HCT116 (cell line): ENCODE data around the gene OR7C1. TPM values are rescaled to one million over a fixed set of nuclear protein-coding genes. Genes with fewer than 3 reads are reported as not detected.

ENCODE experiments used
- ATAC-seq: fragments of 200-7000 bp; cut with Tn5 transposase; 2 replicates; pipeline ENCODE4 v1.9.1; 2020; ENCODE audit warnings: mild to moderate bottlenecking, moderate library complexity
- BruUV-seq: library from RNA; stranded (reverse); fragments of 400-500 nt; replicated peaks from 2 replicates; lab custom pipeline; 2021; lab: Mats Ljungman, UMichigan
- CTCF ChIA-PET: fragments of 300-600 bp; sonication (Branson Sonifier 250); formaldehyde crosslinking; loops from one replicate; lab custom pipeline; 2021; ENCODE audit warnings: antibody characterized with exemption; lab: Charles Lee
- POLR2A ChIA-PET: fragments of 300-600, 350-600 bp; sonication (Branson Sonifier 250); formaldehyde crosslinking; loops from one replicate; lab custom pipeline; 2021; ENCODE audit warnings: antibody characterized with exemption; lab: Charles Lee
- RAD21 ChIA-PET, 2 experiments: fragments of 300-600 bp; sonication (Branson Sonifier 250); formaldehyde crosslinking; loops; one replicate each; lab custom pipeline; 2023; ENCODE audit warnings: low total read pairs in 2 of 2; ENCODE audit not compliant: uncharacterized antibody in 2 of 2, unreplicated experiment in 2 of 2, low non-redundant PET in 1 of 2; lab: Charles Lee
- DNase-seq: peaks from one replicate; pipeline ENCODE4 v3.0.0-alpha.2; 2010; ENCODE audit warnings: low read depth, low spot score
- H2AFZ ChIP-seq: fragments of 200-600 bp; shearing (Covaris generic), sonication (generic); 2 replicates; pipeline ENCODE4 v1.6.1; 2017; ENCODE audit warnings: low read depth, mixed run types, mixed read lengths, antibody characterized with exemption, low read length; ENCODE audit not compliant: poor library complexity, severe bottlenecking
- H3K27ac ChIP-seq: 2 replicates; pipeline ENCODE4 v1.5.1; 2012; ENCODE audit warnings: low read depth, low read length
- H3K27me3 ChIP-seq: fragments of 200-600 bp; sonication (generic); 2 replicates; pipeline ENCODE4 v1.6.1; 2016; ENCODE audit warnings: mixed run types, low read length, mixed read lengths; ENCODE audit not compliant: insufficient read depth
- H3K36me3 ChIP-seq, 2 experiments: fragments of 200-500 bp in 1 of 2; fragments of 200-600 bp in 1 of 2; sonication (Bioruptor generic) in 1 of 2; sonication (generic) in 1 of 2; 2 replicates each; pipeline versions ENCODE4 v1.5.1 to v1.6.1; 2014 to 2016; ENCODE audit warnings: low read length in 2 of 2, inconsistent platforms in 1 of 2, mixed read lengths in 1 of 2, mixed run types in 1 of 2; ENCODE audit not compliant: insufficient read depth in 2 of 2, control insufficient read depth in 1 of 2
- H3K4me1 ChIP-seq, 2 experiments: fragments of 200-600 bp in 1 of 2; sonication (generic) in 1 of 2; 2 replicates each; pipeline versions ENCODE4 v1.5.1 to v1.6.1; 2012 to 2017; ENCODE audit warnings: low read length in 2 of 2, inconsistent platforms in 1 of 2, mild to moderate bottlenecking in 1 of 2, mixed read lengths in 1 of 2, mixed run types in 1 of 2, moderate library complexity in 1 of 2; ENCODE audit not compliant: insufficient read depth in 2 of 2, control insufficient read depth in 1 of 2
- H3K4me2 ChIP-seq: fragments of 200-600 bp; sonication (generic); 2 replicates; pipeline ENCODE4 v1.6.1; 2017; ENCODE audit warnings: mixed run types, low read length, mixed read lengths
- H3K4me3 ChIP-seq, 2 experiments: fragments of 200-600 bp in 1 of 2; sonication (generic) in 1 of 2; replicated peaks in 1 of 2; 2 replicates each; pipeline ENCODE4 v1.5.1; 2011 to 2016; ENCODE audit warnings: low read length in 2 of 2, control low read depth in 1 of 2, low read depth in 1 of 2, mild to moderate bottlenecking in 1 of 2, mixed read lengths in 1 of 2, mixed run types in 1 of 2
- H3K79me2 ChIP-seq: fragments of 200-600 bp; sonication (generic); 2 replicates; pipeline ENCODE4 v1.6.1; 2017; ENCODE audit warnings: mild to moderate bottlenecking, mixed run types, low read length, moderate library complexity, mixed read lengths; ENCODE audit not compliant: insufficient read depth
- H3K9ac ChIP-seq: fragments of 200-600 bp; sonication (generic); 2 replicates; pipeline ENCODE4 v1.6.1; 2016; ENCODE audit warnings: low read length, mixed read lengths
- H3K9me2 ChIP-seq: fragments of 200-600 bp; sonication (generic), shearing (Covaris generic); 2 replicates; pipeline ENCODE4 v1.6.1; 2017; ENCODE audit warnings: mixed run types, mild to moderate bottlenecking, moderate library complexity; ENCODE audit not compliant: insufficient read depth
- H3K9me3 ChIP-seq, 2 experiments: fragments of 200-500 bp in 1 of 2; fragments of 200-600 bp in 1 of 2; sonication (Bioruptor generic) in 1 of 2; sonication (generic) in 1 of 2; 2 replicates each; pipeline ENCODE4 v1.6.1; 2014 to 2017; ENCODE audit warnings: low read length in 2 of 2, mixed read lengths in 2 of 2, inconsistent platforms in 1 of 2, low read depth in 1 of 2, mild to moderate bottlenecking in 1 of 2, mixed run types in 1 of 2, moderate library complexity in 1 of 2; ENCODE audit not compliant: control insufficient read depth in 1 of 2, insufficient read depth in 1 of 2
- H4K20me1 ChIP-seq: fragments of 200-600 bp; sonication (generic), shearing (Covaris generic); 2 replicates; pipeline ENCODE4 v1.6.1; 2017; ENCODE audit warnings: mixed run types, mild to moderate bottlenecking, moderate library complexity; ENCODE audit not compliant: insufficient read depth
- CEBPB ChIP-seq: IDR thresholded peaks from 2 replicates; pipeline ENCODE4 v1.6.1; 2012; ENCODE audit warnings: low read depth
- EGR1 ChIP-seq: IDR thresholded peaks from 2 replicates; pipeline ENCODE4 v1.6.1; 2012; ENCODE audit warnings: low read depth
- EZH2 ChIP-seq: fragments of 200-600 bp; sonication (generic); IDR thresholded peaks from 2 replicates; pipeline ENCODE4 v1.6.1; 2017; ENCODE audit warnings: antibody characterized with exemption, mixed run types
- JUND ChIP-seq: IDR thresholded peaks from 2 replicates; pipeline ENCODE4 v1.6.1; 2012
- MAX ChIP-seq: IDR thresholded peaks from 2 replicates; pipeline ENCODE4 v1.6.1; 2012
- POLR2AphosphoS5 ChIP-seq: IDR thresholded peaks from 2 replicates; pipeline ENCODE4 v1.6.1; 2011; ENCODE audit warnings: mild to moderate bottlenecking, low read depth, low read length, moderate library complexity
- RAD21 ChIP-seq: IDR thresholded peaks from 2 replicates; pipeline ENCODE4 v1.6.1; 2012; ENCODE audit warnings: low read depth, mild to moderate bottlenecking
- SP1 ChIP-seq: IDR thresholded peaks from 2 replicates; pipeline ENCODE4 v1.6.1; 2012; ENCODE audit warnings: low read depth
- SRF ChIP-seq: IDR thresholded peaks from 2 replicates; pipeline ENCODE4 v1.6.1; 2012; ENCODE audit warnings: low read depth
- TCF7L2 ChIP-seq: IDR thresholded peaks from 2 replicates; pipeline ENCODE4 v1.7.0; 2011; ENCODE audit warnings: borderline replicate concordance, inconsistent platforms; ENCODE audit not compliant: insufficient read depth, insufficient read length; ENCODE audit errors: extremely low read depth
- YY1 ChIP-seq: IDR thresholded peaks from 2 replicates; pipeline ENCODE4 v1.6.1; 2011; ENCODE audit warnings: low read length, low read depth, moderate library complexity, mild to moderate bottlenecking; ENCODE audit not compliant: insufficient replicate concordance; ENCODE audit errors: extremely low read depth
- intact Hi-C: fragments of 100-400 bp; cut with micrococcal nuclease; formaldehyde crosslinking; loops from 2 replicates; pipeline ENCODE4 v1.10.0; 2022
- total RNA-seq: library from RNA; stranded (reverse); gene quantifications from one replicate; pipeline ENCODE4 v1.2.1, GENCODE V29; 2021; ENCODE audit not compliant: unreplicated experiment
- TF ChIP-seq, protein P1 (sequence below): IDR thresholded peaks from 2 replicates; pipeline ENCODE4 v1.6.1; 2011; ENCODE audit warnings: mild to moderate bottlenecking, low read length, moderate library complexity; ENCODE audit not compliant: insufficient replicate concordance; ENCODE audit errors: extremely low read depth
- TF ChIP-seq, protein P2 (sequence below): IDR thresholded peaks from 2 replicates; pipeline ENCODE4 v1.6.1; 2012

Gene OR7C1
- total RNA-seq, 1 experiment from 2014 or later: not detected

GRCh38 chr19:14770944-14771839 is 63.8 kb downstream of the OR7C1 start:
- Histone ChIP-seq H3K9me3 (no peaks in the 10 kb centered on the region), H3K9me2 (no peaks in the 10 kb centered on the region), H3K4me1 (peaks cover 2 to 3% of the 10 kb centered on the region in 2 experiments; a peak in 2 of 4 replicates), H3K27ac (no peak overlapping the region), H4K20me1 (no peaks in the 10 kb centered on the region), H3K4me3 (no peak overlapping the region), H3K9ac (no peak overlapping the region), H2AFZ (no peak overlapping the region), H3K79me2 (0 out of 2 replicates have a peak, but pooled peaks cover 3% of the 10 kb centered on the region), H3K36me3 (peaks cover 5 to 16% of the 10 kb centered on the region in 2 experiments; a peak in 2 of 4 replicates), H3K4me2 (no peak overlapping the region)
- ChIA-PET RAD21 (no interaction called here), CTCF (interaction anchor here (0.7 kb wide), 1 partner anchor 376 kb away, joined by 4 read pairs; no protein-coding TSS in a partner anchor), POLR2A (no interaction called here)
- no TSS peak for BruUV-seq
- no peak for ATAC-seq
- intact Hi-C loops: no loop called here
- no peak for DNase-seq
- TF ChIP-seq SP1 (no peak), POLR2AphosphoS5 (no peak)
- TF ChIP-seq, protein P1, sequence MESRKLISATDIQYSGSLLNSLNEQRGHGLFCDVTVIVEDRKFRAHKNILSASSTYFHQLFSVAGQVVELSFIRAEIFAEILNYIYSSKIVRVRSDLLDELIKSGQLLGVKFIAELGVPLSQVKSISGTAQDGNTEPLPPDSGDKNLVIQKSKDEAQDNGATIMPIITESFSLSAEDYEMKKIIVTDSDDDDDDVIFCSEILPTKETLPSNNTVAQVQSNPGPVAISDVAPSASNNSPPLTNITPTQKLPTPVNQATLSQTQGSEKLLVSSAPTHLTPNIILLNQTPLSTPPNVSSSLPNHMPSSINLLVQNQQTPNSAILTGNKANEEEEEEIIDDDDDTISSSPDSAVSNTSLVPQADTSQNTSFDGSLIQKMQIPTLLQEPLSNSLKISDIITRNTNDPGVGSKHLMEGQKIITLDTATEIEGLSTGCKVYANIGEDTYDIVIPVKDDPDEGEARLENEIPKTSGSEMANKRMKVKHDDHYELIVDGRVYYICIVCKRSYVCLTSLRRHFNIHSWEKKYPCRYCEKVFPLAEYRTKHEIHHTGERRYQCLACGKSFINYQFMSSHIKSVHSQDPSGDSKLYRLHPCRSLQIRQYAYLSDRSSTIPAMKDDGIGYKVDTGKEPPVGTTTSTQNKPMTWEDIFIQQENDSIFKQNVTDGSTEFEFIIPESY: no peak
- TF ChIP-seq, all 23 proteins: peak for 0
- no peaks in the 10 kb centered on the region for H3K27me3 ChIP-seq

DNA sequence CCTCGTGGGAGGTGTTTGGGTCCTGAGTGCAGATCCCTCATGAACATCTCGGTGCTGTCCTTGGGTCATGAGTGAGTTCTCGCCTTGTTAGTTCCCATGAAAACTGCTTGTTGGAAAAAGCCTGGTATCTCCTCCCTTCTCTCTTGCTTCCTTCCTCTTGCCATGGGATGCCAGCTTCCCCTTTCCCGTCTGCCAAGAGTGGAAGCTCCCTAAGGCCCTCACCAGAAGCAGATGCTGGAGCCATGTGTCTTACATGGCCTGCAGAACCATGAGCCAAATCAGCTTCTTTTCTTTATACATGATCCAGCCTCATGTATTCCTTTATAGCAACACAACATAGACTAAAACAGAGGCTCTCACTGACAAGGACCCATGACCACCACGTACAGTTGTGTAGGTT is 64.8 kb downstream of the OR7C1 start:
- CTCF ChIA-PET: no interaction called here
- H3K36me3 ChIP-seq: peaks cover 5 to 16% of the 10 kb centered on the region in 2 experiments; a peak in 2 of 4 replicates
- H3K9ac ChIP-seq: no peak overlapping the region

More for the DNA sequence above, 64.8 kb downstream of the OR7C1 start:
- Histone ChIP-seq H3K27me3 (no peaks in the 10 kb centered on the region), H2AFZ (no peak overlapping the region), H3K4me3 (no peak overlapping the region), H3K9me3 (no peaks in the 10 kb centered on the region), H3K4me2 (no peak overlapping the region), H3K27ac (no peak overlapping the region), H4K20me1 (no peaks in the 10 kb centered on the region), H3K9me2 (no peaks in the 10 kb centered on the region), H3K79me2 (no peaks in the 10 kb centered on the region), H3K4me1 (peaks cover 0 to under 1% of the 10 kb centered on the region in 2 experiments; a peak in 1 of 4 replicates)
- ChIA-PET POLR2A (no interaction called here), RAD21 (no interaction called here)
- DNase-seq (no peak), ATAC-seq (no peak)
- no peak for TF ChIP-seq JUND
- TF ChIP-seq SRF: no peak
- no peak for TF ChIP-seq YY1
- no peak for TF ChIP-seq CEBPB
- TF ChIP-seq MAX: no peak
- TF ChIP-seq TCF7L2: no peak
- TF ChIP-seq, protein P1: no peak
- TF ChIP-seq, protein P2, sequence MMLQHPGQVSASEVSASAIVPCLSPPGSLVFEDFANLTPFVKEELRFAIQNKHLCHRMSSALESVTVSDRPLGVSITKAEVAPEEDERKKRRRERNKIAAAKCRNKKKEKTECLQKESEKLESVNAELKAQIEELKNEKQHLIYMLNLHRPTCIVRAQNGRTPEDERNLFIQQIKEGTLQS: no peak
- TF ChIP-seq RAD21: no peak
- no peak for TF ChIP-seq EZH2
- no peak for TF ChIP-seq SP1
- TF ChIP-seq EGR1: no peak
- no TSS peak for BruUV-seq
- intact Hi-C loops: no loop called here
